ENCODE results near the gene ZNF367.

The ZNF367 gene

DNA sequence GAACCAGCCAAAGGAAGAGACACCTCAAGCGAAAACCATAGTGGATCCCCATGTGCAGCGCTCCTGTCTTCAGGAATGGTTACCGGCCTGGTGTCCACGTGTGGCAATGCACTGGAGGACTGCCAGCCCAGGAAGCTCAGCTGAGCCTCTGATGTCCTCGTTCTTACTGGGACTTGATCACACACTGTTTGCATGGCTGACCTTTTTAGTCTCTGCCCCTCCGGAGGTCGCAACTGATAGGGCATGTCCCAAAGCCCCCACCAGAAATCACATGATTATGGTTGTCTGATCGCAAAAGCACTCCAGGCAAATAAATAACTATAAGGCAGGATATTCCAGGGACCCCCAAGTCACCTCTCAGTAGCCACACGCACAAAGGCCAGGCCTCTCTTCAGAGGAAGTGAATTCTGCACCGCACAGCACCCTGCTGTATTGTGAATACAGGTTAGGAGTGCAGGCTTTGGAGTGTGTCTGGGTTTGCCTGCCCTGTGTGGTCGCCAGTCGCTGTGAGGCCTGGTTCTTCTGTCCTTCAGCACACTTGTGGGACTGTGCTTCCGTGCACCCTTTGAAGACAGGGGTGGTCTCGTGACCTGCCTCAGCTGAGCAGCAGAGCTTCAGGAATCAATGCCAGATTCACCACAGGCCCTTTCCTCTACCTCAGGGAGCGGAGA lies 18.4 kb upstream of the ZNF367 start:
- no peak for DNase-seq

DNA sequence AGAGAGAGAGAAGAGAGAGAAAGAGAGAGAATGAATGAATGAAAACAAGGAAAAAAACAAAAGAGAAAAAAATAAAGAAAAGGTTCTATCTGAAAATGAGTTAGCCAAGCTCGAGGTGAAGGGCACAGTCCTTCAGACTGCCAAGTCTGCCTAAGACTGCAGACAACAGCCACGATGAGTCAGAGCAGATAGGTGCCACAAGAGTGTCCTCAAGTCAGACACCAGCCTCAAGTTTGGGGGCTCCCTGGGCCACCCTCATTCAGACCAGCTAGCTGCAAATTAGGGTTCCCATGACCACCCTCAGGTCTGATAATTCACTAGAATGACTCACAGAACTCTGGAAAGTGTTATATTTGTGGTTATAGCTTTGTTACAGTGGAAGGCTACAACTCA lies 17.9 kb upstream of the ZNF367 start:
- no peak for DNase-seq

DNA sequence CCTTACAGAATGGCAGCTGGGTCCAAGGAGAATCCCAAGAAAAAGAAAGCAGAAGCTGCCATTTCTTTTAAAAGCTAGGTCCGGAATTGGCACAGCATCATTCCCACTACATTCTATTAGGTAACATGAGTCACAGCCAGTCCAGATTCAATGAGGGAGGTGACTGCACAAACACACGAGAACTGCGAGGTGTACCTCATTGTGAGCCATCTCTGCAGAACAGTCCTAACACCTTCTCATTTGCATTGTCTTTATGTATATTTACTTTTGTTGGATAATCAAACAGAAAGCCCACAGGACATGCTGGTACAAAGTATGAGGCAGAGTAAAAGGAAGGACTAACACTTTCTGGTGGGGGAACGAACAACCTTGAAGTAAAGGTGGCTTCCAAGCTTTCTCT lies 17.2 kb upstream of the ZNF367 start:
- DNase-seq = no peak

DNA sequence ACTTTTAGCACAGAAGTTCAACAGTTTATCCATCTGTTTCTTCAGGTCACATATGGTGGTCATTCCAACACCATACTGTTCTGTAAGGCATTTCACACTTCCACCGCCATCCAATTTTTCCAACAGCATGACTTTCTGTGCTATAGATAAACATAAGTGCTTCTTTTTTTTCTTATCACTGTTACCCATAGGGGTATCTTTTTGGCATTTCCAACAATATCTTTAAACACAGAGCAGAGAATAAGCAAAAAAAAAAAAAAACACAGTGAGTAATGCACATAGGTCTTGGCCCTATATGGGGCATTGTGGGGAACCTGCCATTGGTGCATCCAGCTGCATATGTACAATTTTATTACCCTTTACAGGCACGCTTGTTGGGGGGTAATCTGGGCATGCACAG lies 12.2 kb upstream of the ZNF367 start:
- DNase-seq = no peak

DNA sequence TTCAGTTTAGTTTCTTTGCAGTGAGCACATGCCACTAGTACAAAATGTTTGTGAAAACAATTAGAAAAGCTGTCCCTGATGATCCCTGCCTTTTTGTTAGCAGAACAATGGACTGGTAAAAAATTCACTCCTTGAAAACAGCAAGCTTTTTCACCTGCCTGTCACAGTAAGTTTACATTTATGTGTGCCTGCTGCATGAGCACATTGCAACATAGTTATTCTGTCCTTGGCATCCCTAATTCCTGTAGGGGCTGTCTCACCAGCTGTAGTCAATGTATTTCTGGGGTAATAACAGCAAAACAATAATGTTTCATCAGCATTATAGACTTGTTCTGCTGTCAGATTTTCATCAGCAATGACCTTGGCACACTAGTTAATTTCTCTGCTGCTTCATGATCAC lies 11.6 kb upstream of the ZNF367 start:
- DNase-seq = no peak

DNA sequence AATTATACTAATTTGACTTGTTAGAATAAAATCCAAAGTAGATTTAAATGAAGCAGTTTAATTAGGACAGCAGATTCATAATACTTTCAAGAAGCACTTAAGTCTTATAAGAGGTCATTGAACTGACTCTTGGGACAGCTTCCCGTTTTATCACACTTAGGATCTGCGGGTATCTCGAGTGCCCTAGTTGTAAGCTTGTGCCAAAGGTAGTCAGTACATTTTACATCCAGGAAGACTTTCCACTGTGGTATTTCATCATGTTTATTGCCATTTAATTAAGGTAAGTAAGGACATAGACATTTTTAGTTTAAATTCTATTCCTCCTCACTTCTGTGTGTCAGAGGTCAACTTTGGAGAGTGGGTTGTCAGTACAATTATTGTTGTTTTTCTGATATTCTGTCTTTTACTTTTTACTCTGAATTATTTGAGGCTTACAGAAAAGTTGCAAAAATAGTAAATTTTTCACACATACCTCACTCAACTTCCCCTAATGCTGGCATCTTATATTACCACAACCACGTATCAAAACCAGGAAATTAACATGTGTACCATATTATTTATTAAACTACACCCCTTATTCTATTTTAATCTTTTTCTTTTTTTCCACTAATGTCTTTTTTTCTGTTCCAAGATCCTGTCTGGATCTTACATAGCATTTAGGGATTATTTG lies 7.5 kb upstream of the ZNF367 start:
- peak in 1 of 2 donors; percentile 14 for DNase-seq

DNA sequence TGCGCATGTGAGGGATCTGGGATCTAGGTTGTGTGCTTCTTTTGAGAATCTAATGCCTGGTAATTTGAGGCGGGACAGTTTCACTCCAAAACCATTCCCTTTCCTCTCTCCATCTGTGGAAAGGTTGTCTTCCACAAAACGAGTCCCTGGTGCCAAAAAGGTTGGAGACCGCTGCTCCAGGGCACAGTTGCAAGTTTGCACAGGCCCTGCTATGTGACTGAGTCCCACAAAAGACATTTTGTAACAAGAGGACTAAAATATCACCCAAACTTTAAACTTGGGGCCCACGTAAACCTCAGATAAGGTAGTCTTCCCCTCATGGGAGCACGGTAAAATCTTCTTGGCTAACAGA lies 5.8 kb upstream of the ZNF367 start:
- DNase-seq = no peak

DNA sequence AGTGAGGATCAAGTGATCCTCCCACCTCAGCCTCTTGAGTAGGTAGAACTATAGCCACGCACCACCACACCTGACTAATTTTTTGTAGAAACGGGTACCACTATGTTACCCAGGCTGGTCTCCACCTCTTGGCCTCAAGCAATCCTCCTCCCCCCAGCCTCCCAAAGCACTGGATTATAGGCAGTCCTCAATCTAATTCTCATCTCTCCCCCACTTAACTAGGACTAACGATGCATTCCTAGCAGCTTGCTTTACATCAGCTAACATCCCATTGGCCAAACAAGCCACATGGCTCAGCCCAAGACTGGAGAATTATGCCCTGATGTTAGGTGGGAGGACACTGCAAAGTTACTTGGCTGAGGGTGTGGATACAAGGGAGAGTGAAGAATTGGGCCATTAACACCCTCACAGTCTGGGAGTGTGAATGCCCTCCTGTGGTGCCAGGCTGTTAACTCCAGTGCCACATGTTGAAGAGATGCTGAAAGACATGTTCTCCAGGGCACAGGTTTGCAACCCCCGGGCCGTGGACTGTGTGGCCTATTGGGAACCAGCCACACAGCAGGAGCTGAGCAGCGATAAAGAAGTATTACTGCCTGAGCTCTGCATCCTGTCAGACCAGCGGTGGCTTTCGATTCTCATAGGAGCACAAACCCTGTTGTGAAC lies 5.3 kb upstream of the ZNF367 start:
- DNase-seq = no peak

DNA sequence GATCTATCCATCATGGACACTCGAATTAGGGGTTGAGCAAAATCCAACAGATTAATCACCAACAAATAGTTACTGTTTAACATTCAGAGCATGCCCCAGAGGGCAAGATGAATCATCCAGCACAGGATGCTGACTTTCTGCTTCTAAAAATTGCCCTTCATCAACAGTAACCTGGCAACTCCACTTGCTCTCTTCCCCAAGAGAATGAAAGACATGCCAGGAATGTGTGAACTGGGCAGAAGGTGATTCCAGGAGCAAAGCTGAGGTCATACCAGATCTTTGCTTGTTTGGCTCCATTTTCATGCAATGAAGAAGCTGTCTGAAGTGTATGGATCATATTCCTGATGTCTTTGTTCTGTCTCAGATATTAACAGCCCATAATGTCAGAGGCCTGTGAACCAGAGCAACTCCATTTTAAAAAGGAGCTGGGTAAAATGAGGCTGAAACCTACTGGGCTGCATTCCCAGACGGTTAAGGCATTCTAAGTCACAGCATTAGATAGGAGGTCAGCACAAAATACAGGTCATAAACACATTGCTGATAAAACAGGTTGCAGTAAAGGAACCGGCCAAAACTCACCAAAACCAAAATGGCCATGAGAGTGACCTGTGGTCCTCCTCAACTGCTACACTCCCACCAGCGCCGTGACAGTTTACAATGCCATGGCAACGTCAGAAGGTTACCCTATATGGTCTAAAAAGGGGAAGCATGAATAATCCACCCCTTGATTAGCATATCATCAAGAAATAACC lies 2.5 kb upstream of the ZNF367 start:
- DNase-seq = peak; percentile 63 to 65

DNA sequence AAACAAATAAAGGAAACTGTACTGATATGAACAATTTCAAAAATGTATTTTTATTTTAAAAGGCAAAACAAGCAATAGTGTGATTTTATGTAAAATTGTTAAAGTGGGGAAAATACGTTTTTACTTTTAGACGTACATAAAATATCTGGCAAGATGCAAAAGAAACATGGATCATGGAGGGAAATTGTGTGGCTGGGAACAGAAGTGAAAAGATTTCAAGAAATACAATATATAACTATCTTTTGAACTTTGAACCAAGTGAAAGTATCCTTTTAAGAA lies 1.5 kb upstream of the ZNF367 start:
- DNase-seq = no peak

DNA sequence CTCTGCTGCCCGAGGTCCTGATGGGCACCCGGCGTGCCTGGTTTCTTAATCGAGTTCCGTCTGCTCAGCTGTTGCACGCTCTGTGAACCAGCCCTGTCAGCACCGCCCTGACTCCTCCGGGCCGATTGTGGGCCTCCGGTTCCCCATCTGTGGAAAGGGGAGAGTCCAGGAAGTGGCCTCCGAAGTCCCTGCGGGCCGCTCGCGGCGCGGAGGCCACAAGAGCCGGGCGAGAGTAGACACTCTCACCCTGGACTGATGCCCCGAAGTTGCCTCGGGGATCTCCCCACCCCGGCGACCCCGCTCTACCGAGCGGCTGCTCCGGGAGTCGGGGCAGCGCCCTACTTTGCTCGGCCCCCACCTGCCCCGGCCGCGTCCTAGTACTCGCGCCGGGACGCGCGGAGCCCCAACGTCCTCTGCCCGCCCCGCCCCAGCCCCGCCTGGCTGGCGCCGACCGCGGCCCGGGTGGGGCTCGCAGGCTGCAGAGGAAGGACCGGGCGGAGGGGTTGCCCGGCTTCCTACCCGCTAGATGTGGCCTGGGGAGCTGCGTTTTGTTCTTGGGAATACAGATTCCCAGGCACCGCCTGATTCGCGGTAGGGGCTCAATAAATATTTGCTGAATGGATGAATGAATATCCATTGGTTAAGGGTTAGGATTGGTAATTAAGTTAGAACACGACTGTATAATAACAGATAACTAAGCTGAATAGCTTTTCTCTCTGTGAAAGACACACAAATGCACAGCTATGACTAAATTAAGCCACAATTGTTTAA lies 935 bp upstream of the ZNF367 start:
- DNase-seq = peak; percentile 77 to 86

DNA sequence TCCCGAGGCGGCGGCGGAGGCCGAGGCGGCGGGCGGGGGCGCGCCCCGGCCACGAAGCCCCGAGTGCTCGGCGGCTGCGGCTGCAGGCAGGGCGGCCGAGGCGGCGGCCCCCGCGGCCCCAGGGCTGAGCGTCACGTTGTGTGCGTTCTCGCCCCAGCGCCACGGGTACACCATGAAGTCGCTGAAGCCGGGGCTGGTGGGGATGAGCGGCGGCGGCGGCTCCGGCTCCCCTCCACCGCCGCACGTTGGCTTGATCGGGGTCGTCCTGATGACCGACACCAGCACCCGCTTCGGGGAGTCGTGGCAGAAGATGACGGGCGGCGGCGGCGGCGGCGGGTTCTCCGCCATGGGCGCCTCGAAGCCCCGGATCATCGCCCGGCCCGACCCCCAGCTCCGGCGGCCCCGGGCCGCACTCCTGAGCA lies 498 bp downstream of the ZNF367 start:
- no peak for DNase-seq

DNA sequence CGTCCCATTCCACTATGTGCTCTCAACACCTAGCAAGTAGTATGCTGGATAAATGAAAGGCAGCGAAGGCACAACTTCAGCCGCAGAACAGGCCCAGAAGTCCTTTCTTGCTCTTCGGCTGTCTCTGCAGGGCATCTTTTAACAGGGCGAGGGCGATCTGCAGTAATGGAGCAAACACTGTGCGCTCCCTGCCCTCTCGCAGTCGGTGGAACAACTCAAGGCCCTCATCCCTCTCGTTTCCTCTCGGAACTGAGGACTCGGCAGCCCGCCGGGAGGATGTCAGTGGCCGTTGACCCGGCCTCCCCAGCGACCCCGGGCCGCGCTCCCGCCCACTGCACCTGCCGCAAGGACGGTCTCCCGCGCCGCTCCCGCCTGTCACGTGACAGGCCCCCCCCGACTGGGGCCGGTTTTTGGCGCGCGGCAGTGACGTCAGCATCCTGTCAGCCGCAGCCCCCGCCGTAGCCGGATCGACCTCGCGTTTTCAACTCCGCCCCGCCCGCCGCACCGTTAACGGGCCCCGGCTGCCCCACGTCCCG lies 1.1 kb downstream of the ZNF367 start:
- DNase-seq = peak; percentile 84 to 88

DNA sequence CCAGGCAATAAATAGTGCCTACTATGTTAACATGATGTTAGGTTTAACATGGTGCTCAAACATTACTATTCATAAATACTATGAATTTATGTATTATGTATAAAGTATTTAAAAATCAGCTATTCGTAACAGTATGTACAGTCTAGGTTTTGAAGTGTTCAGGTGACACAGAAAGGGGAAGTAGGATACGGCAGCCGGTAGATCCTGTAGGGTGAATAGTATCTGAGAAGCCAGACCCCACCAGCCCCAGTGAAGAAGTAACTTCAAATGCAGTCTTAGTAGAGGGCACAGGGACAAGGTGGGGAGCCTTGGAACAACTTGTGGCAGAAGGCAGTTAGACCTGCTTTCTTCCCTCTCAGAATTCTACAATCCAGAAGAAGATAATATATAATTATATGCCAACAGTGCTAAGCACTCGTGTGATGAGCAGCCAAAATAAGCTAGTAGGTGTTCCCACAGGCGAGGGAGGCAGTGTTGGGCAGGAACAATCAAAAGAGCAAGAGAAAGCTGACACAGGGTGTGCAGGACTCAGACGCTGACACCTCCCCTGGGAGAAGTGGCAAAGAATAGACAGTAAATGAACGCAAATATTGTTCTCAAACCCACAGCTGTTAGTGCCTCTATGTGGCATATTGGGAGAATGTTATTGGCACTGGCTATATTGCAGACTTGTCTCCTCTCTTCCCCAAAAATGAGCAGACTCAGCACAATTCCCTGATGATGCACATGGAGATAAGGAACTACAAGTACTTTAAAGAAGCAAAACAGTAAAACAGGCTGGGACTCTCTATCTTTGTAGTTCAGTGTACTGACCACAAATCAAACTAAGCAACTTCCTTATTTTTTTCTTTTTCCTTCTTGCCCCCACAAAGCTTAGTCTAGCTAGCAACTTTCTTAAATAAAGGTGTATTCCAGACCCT lies 4.6 kb downstream of the ZNF367 start:
- peak; percentile 72 for DNase-seq

DNA sequence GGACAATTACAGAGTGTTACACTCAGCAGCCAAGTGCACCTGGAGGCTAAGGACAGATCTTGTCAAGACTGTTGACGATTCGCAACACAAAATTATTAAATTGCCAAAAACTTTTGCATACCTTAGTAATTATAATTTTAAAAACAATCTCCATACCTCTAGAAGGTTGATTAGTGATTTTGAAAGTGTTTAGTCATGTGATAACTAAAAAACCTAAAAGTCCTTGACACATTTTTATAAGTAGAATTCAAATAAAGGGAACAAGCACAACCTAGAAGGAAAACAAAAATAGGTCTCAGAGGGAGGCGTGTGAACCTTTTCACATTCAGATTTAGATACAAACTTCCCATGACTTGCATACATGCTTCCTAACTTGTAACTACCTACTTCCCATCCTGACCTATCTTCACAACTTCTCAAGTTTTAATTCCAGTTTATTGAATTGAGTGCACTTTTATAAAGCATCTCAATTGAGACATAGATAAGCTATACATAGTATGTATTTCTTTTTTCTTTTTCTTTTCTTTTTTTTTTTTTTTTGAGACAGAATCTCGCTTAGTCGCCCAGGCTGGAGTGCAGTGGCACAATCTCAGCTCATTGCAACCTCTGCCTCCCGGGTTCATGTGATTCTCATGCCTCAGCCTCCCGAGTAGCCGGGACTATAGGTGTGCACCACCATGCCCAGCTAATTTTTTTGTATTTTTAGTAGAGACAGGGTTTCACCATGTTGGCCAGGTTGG lies 5.8 kb downstream of the ZNF367 start:
- DNase-seq = no peak

DNA sequence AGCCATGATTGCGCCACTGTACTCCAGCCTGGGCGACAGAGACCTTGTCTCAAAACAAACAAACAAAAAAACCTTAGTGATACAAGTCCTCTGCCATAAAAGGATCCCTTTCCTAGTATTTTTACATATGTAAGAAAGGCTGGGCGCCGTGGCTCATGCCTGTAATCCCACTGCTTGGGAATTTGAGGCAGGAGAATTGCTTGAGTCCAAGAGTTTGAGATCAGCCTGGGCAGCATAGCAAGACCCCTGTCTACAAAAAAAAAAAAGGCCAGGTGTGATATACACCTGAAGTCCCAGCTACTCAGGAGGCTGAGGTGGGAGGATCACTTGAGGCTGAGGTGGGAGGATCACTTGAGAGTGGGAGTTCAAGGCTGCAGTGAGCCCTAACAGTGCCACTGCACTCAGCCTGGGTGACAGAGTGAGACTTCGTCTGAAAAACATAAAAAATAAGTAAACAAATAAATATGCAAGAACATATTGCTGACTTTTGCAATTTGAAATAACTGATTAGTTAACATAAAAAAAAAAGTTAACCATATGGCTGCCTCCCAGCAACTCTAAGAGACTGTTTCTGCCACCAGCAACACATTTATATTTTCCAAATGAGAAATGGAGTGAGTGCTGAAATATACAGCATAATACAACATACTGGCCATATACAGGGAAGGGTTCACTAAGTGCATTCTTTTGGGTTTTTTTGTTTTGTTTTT lies 6.9 kb downstream of the ZNF367 start:
- no peak for DNase-seq

DNA sequence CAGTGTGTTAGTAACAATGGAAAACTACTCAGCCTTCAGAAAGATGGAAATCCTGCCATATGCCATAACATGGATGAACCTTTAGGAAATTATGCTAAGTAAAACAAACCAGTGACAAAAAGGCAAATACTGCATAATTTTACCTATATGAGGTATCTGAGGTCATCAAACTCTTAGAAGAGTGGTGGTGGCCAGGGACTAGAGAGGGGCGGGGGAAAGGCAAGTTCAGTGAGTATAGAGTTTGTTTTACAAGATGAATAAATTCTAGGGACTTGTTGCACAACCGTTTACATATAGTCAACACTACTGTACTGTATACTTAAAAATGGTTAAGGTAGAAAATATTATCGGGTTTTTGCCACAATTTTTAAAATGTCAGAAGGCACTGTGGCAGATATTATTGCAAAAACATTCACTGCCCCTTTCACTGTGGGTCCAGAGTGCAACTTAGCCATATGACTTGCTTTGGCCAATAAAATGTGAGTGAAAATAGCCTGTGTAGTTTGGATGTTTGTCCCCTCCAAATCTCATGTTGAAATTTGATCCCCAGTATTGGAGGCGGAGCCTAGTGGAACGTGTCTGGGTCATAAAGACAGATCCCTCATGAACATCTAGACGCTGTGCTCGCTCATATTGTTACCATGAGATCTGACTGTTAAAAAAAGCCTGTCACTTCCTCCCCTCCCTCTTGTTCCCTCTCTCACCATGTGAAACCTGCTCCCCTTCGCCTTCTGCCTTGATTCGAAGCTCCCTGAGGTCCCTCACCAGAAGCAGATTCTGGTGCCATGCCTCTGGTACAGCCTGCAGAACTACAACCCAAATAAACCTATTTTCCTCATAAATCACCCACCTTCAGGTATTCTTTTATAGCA lies 9.5 kb downstream of the ZNF367 start:
- DNase-seq = no peak

DNA sequence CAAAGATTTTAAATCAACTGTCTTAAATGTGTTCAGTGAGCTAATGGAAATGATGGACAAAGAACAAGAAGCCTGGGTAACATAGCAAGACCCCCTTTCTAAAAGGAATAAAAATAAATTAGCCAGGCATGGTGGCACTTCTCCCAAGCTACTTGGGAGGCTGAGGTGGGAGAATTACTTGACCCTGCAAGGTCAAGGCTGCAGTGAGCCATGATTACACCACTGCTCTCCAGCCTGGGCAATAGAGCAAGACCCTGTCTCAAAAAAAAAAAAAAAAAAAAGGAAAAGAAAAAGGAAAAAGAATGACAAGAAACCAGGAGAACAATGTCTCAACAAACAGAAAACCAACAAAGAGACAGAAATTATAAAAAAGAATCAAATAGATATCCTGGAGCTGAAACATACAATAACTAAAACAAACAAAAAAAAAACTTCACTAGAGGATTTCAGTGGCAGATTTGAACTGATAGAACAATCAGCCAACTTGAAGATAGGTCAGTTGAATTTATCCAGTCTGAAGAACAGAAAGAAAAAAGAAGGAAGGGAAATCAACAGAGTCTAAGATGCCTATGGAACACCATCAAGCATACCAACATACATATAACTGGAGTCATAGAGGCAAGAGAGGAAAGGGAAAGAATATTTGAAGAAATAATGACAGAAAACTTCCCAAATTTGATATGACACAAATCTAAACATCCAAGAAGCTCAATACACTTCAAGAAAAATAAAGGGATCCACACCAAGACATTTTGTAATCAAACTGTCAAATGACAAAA lies 17.8 kb downstream of the ZNF367 start:
- no peak for DNase-seq
